ENCODE data around the gene SPRY2.
"Not testable (repeated sequence)": the region's sequence is repeated elsewhere in the genome, so short reads cannot be mapped to it uniquely, and the experiment has no call there.

Gene SPRY2

GRCh38 chr13:80348314-80348713 lies 7.4 kb upstream of the SPRY2 start:
- Mint-ChIP-seq H3K4me3 (no peak overlapping the region), H3K36me3 (ENCODE audit: low read depth) (no peaks in the 10 kb centered on the region)
- TF ChIP-seq, protein P1, sequence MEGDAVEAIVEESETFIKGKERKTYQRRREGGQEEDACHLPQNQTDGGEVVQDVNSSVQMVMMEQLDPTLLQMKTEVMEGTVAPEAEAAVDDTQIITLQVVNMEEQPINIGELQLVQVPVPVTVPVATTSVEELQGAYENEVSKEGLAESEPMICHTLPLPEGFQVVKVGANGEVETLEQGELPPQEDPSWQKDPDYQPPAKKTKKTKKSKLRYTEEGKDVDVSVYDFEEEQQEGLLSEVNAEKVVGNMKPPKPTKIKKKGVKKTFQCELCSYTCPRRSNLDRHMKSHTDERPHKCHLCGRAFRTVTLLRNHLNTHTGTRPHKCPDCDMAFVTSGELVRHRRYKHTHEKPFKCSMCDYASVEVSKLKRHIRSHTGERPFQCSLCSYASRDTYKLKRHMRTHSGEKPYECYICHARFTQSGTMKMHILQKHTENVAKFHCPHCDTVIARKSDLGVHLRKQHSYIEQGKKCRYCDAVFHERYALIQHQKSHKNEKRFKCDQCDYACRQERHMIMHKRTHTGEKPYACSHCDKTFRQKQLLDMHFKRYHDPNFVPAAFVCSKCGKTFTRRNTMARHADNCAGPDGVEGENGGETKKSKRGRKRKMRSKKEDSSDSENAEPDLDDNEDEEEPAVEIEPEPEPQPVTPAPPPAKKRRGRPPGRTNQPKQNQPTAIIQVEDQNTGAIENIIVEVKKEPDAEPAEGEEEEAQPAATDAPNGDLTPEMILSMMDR (IDR thresholded peaks at IDR 0.05; ENCODE audit: unreplicated experiment in 3 of 3), result no peak

GRCh38 chr13:80345771-80346510 lies 5.0 kb upstream of the SPRY2 start:
- H3K4me1 Mint-ChIP-seq, result peaks cover 41% of the 10 kb centered on the region
- H3K36me3 Mint-ChIP-seq (ENCODE audit: low read depth), result no peaks in the 10 kb centered on the region
- H3K27me3 Mint-ChIP-seq (ENCODE audit: low read depth), result no peaks in the 10 kb centered on the region
- no peak overlapping the region for H3K4me3 Mint-ChIP-seq
- H3K27ac Mint-ChIP-seq, result peak overlapping the region in 2 of 3 experiments; percentile 26 to 69
- no peaks in the 10 kb centered on the region for H3K9me3 Mint-ChIP-seq
- TF ChIP-seq, protein P1 (IDR thresholded peaks at IDR 0.05; ENCODE audit: unreplicated experiment in 3 of 3), result no peak

More at GRCh38 chr13:80348314-80348713, 7.4 kb upstream of the SPRY2 start:
- H3K27ac Mint-ChIP-seq, result peak overlapping the region in 1 of 3 experiments; percentile 39
- peaks cover 34% of the 10 kb centered on the region for H3K4me1 Mint-ChIP-seq
- no peaks in the 10 kb centered on the region for H3K27me3 Mint-ChIP-seq (ENCODE audit: low read depth)
- peaks cover 4% of the 10 kb centered on the region for H3K9me3 Mint-ChIP-seq

- H3K27me3 Mint-ChIP-seq (ENCODE audit: low read depth); H3K27ac Mint-ChIP-seq; H3K9me3 Mint-ChIP-seq; H3K36me3 Mint-ChIP-seq (ENCODE audit: low read depth): not testable (repeated sequence)
- H3K4me3 Mint-ChIP-seq, result peak overlapping the region in 1 of 3 experiments; percentile 86
- H3K4me1 Mint-ChIP-seq, result peaks cover 40% of the 10 kb centered on the region
These were observed 3.1 kb upstream of the SPRY2 start for GRCh38 chr13:80344032-80344431.

DNA sequence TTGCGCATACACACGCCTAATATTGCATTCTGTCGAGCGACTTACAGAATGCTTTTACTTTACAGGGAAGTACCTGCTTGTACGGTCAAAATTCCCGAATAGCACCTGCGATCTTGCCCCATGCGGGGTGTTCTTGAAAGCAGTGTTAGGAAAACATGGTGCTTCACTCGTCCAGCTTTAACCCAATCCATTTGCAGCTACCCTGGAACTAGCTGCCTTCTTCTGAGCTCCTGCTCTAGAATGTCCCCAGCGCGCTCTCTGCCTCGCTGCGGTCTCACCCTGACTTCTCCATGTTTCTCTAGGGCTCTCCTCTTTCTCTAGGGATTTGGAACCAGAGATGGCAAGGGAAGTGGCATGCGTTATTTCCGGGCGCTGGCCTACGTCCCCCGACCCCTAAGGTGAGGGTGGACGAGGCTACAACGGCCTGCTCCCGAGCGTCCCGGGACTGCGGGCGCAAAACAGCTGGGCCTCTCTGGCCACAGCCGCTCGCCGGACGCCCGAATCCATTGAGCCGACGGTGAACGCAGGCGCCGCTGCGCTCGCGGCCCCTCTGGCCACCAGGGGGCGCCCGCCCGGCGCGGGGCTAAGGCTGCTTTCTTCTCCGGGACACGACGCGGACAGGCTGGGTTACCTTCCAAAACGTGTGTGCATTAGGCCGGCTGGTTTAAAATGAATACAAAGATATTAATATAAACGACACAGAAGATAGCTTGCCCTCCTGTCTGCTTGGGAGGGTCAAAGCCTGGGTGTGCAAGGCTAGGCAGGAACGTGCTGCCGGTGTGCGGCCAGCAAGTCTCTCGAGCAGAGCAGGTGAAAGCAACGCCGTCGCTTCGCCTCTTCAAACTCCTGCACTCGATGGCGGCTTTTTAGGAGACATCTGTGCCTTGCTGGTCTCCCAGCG lies 1.8 kb upstream of the SPRY2 start:
- no peaks in the 10 kb centered on the region for H3K27me3 Mint-ChIP-seq (ENCODE audit: low read depth)
- peaks cover 33% of the 10 kb centered on the region for H3K4me1 Mint-ChIP-seq
- H3K4me3 Mint-ChIP-seq, result peak overlapping the region in 1 of 3 experiments; percentile 86
- TF ChIP-seq, protein P1 (IDR thresholded peaks at IDR 0.05; ENCODE audit: unreplicated experiment in 3 of 3), result peak; percentile 97 to 99 (median 98)
- peak overlapping the region in 1 of 3 experiments; percentile 96 for H3K27ac Mint-ChIP-seq
- H3K9me3 Mint-ChIP-seq, result no peaks in the 10 kb centered on the region
- peaks cover 1% of the 10 kb centered on the region for H3K36me3 Mint-ChIP-seq (ENCODE audit: low read depth)

- TF ChIP-seq, protein P1 (IDR thresholded peaks at IDR 0.05; ENCODE audit: unreplicated experiment in 3 of 3), result no peak
- no peaks in the 10 kb centered on the region for H3K27me3 Mint-ChIP-seq (ENCODE audit: low read depth)
- peak overlapping the region in 1 of 3 experiments; percentile 96 for H3K27ac Mint-ChIP-seq
- peaks cover 37% of the 10 kb centered on the region for H3K4me1 Mint-ChIP-seq
- H3K36me3 Mint-ChIP-seq (ENCODE audit: low read depth), result peaks cover 8% of the 10 kb centered on the region
- no peaks in the 10 kb centered on the region for H3K9me3 Mint-ChIP-seq
- peak overlapping the region in 1 of 3 experiments; percentile 86 for H3K4me3 Mint-ChIP-seq
These were observed 937 bp upstream of the SPRY2 start for GRCh38 chr13:80341756-80342370.

- no peak overlapping the region for H3K4me3 Mint-ChIP-seq
These were observed 250 bp downstream of the SPRY2 start for GRCh38 chr13:80340651-80341100.

More at GRCh38 chr13:80340651-80341100, 250 bp downstream of the SPRY2 start:
- TF ChIP-seq, protein P1 (IDR thresholded peaks at IDR 0.05; ENCODE audit: unreplicated experiment in 3 of 3), result no peak
- Mint-ChIP-seq H3K27ac (no peak overlapping the region), H3K9me3 (no peaks in the 10 kb centered on the region), H3K36me3 (ENCODE audit: low read depth) (peaks cover 15% of the 10 kb centered on the region), H3K4me1 (peaks cover 39% of the 10 kb centered on the region), H3K27me3 (ENCODE audit: low read depth) (no peaks in the 10 kb centered on the region)
